H1 (cell line): ENCODE measurements around the gene CD1B. TPM values are rescaled to one million over a fixed set of nuclear protein-coding genes. Genes with fewer than 3 reads are reported as not detected.

Experiments used
- CTCF ChIA-PET: fragments of 300-600 bp; sonication (Branson Sonifier 250); formaldehyde crosslinking; loops from one replicate; lab custom pipeline; 2021; ENCODE audit not compliant: partially characterized antibody; lab: Charles Lee
- POLR2A ChIA-PET: fragments of 300-600 bp; sonication (Branson Sonifier 250); formaldehyde crosslinking; loops from one replicate; lab custom pipeline; 2021; ENCODE audit warnings: inconsistent platforms; ENCODE audit not compliant: partially characterized antibody; lab: Charles Lee
- DNase-seq, 2 experiments: peaks; one replicate each; pipeline versions ENCODE4 v3.0.0 to v3.0.0-alpha.2; 2010 to 2022; ENCODE audit warnings: low spot score in 2 of 2, low read depth in 1 of 2, mixed read lengths in 1 of 2
- FAIRE-seq: peaks from 2 replicates; lab custom pipeline; 2011; peaks lifted over from hg19 to GRCh38; lab: Jason Lieb, UNC
- H2AFZ ChIP-seq: 2 replicates; pipeline ENCODE4 v1.8.1; 2012; ENCODE audit warnings: low read length, inconsistent platforms
- H2AK5ac ChIP-seq: 2 replicates; pipeline ENCODE4 v1.6.1; 2013; ENCODE audit warnings: low read depth, low read length
- H2BK120ac ChIP-seq: replicated peaks from 2 replicates; pipeline ENCODE3; 2013; ENCODE audit warnings: low read depth, low read length, inconsistent platforms
- H2BK12ac ChIP-seq: 2 replicates; pipeline ENCODE4 v1.6.1; 2013; ENCODE audit warnings: low read depth, low read length
- H2BK15ac ChIP-seq: 2 replicates; pipeline ENCODE4 v1.6.1; 2013; ENCODE audit warnings: low read length
- H2BK20ac ChIP-seq: 2 replicates; pipeline ENCODE4 v1.6.1; 2013; ENCODE audit warnings: low read length
- H2BK5ac ChIP-seq: 2 replicates; pipeline ENCODE4 v1.6.1; 2013; ENCODE audit warnings: low read depth, low read length
- H3K14ac ChIP-seq: 2 replicates; pipeline ENCODE4 v1.6.1; 2013; ENCODE audit warnings: inconsistent platforms; ENCODE audit not compliant: insufficient read length
- H3K18ac ChIP-seq: 2 replicates; pipeline ENCODE4 v1.6.1; 2013; ENCODE audit warnings: low read length; ENCODE audit errors: extremely low read depth
- H3K23ac ChIP-seq: 2 replicates; pipeline ENCODE4 v1.6.1; 2013; ENCODE audit warnings: inconsistent platforms; ENCODE audit not compliant: insufficient read length
- H3K23me2 ChIP-seq: 2 replicates; pipeline ENCODE4 v1.6.1; 2013; ENCODE audit warnings: low read depth, low read length
- H3K27ac ChIP-seq: 2 replicates; pipeline ENCODE4 v1.6.1; 2011; ENCODE audit warnings: low read depth, low read length, inconsistent platforms
- H3K27me3 ChIP-seq, 4 experiments: replicated peaks in 1 of 4; 1 replicate in 1 of 4; 2 replicates in 3 of 4; pipeline versions ENCODE4 v1.6.1 to v1.8.1; 2011 to 2013; ENCODE audit warnings: low read length in 3 of 4, mild to moderate bottlenecking in 3 of 4, inconsistent platforms in 2 of 4, mixed read lengths in 2 of 4, moderate library complexity in 1 of 4; ENCODE audit not compliant: control insufficient read depth in 3 of 4, insufficient read depth in 3 of 4; ENCODE audit errors: extremely low read depth in 1 of 4
- H3K36me3 ChIP-seq, 4 experiments: 2 replicates each; pipeline versions ENCODE4 v1.6.1 to v1.8.1; 2011 to 2013; ENCODE audit warnings: mild to moderate bottlenecking in 4 of 4, low read length in 3 of 4, moderate library complexity in 2 of 4, control low read depth in 1 of 4, inconsistent platforms in 1 of 4; ENCODE audit not compliant: insufficient read depth in 4 of 4, control insufficient read depth in 2 of 4
- H3K4ac ChIP-seq: replicated peaks from 2 replicates; pipeline ENCODE3; 2013; ENCODE audit warnings: low read length, low read depth, mixed read lengths, inconsistent platforms; ENCODE audit not compliant: insufficient read length
- H3K4me1 ChIP-seq, 4 experiments: replicated peaks in 1 of 4; 1 replicate in 1 of 4; 2 replicates in 3 of 4; pipeline versions ENCODE4 v1.6.1 to v1.8.1; 2011 to 2013; ENCODE audit warnings: low read length in 3 of 4, inconsistent platforms in 2 of 4, mixed read lengths in 1 of 4; ENCODE audit not compliant: insufficient read depth in 4 of 4, control insufficient read depth in 3 of 4
- H3K4me2 ChIP-seq, 2 experiments: 2 replicates each; pipeline versions ENCODE4 v1.6.1 to v1.8.1; 2011 to 2013; ENCODE audit warnings: low read depth in 2 of 2, low read length in 2 of 2, control low read depth in 1 of 2, inconsistent platforms in 1 of 2, mild to moderate bottlenecking in 1 of 2; ENCODE audit not compliant: insufficient read depth in 1 of 2
- H3K4me3 ChIP-seq, 4 experiments: fragments of 200-600, 300-600 bp in 1 of 4; sonication (generic), shearing (Covaris generic), sonication (Bioruptor Twin) in 1 of 4; 2 replicates each; pipeline versions ENCODE4 v1.5.1 to v1.8.1; 2011 to 2016; ENCODE audit warnings: low read length in 4 of 4, low read depth in 3 of 4, control low read depth in 2 of 4, inconsistent platforms in 2 of 4, mild to moderate bottlenecking in 2 of 4, mixed read lengths in 1 of 4, moderate library complexity in 1 of 4; ENCODE audit not compliant: insufficient read depth in 2 of 4; ENCODE audit errors: extremely low read depth in 1 of 4
- H3K56ac ChIP-seq: replicated peaks from 2 replicates; pipeline ENCODE3; 2013; ENCODE audit warnings: low read depth, mild to moderate bottlenecking, mixed read lengths, low read length, inconsistent platforms; ENCODE audit not compliant: insufficient read length
- H3K79me1 ChIP-seq: 2 replicates; pipeline ENCODE4 v1.6.1; 2013; ENCODE audit warnings: low read depth, low read length, control low read depth
- H3K79me2 ChIP-seq, 2 experiments: 2 replicates each; pipeline versions ENCODE4 v1.6.1 to v1.8.1; 2012 to 2013; ENCODE audit warnings: low read length in 2 of 2, mild to moderate bottlenecking in 2 of 2, inconsistent platforms in 1 of 2; ENCODE audit not compliant: insufficient read depth in 2 of 2, control insufficient read depth in 1 of 2
- H3K9ac ChIP-seq, 4 experiments: replicated peaks in 1 of 4; 1 replicate in 1 of 4; 2 replicates in 3 of 4; pipeline versions ENCODE4 v1.6.1 to v1.8.1; 2011 to 2013; ENCODE audit warnings: low read depth in 3 of 4, low read length in 3 of 4, control low read depth in 2 of 4, mild to moderate bottlenecking in 2 of 4, moderate library complexity in 2 of 4, inconsistent platforms in 1 of 4; ENCODE audit errors: extremely low read depth in 1 of 4
- H3K9me3 ChIP-seq, 2 experiments: 2 replicates each; pipeline versions ENCODE4 v1.6.1 to v1.8.1; 2012 to 2013; ENCODE audit warnings: mild to moderate bottlenecking in 2 of 2, moderate library complexity in 2 of 2, control low read depth in 1 of 2, inconsistent platforms in 1 of 2, low read depth in 1 of 2, low read length in 1 of 2, mixed read lengths in 1 of 2; ENCODE audit not compliant: insufficient read depth in 2 of 2
- H4K20me1 ChIP-seq, 2 experiments: replicated peaks in 1 of 2; 2 replicates each; pipeline versions ENCODE3 to v1.8.1; 2011 to 2013; ENCODE audit warnings: inconsistent platforms in 2 of 2, low read length in 2 of 2, mild to moderate bottlenecking in 1 of 2; ENCODE audit not compliant: insufficient read depth in 2 of 2, control insufficient read depth in 1 of 2
- H4K5ac ChIP-seq: 2 replicates; pipeline ENCODE4 v1.6.1; 2013; ENCODE audit warnings: low read length, low read depth, mixed read lengths, inconsistent platforms; ENCODE audit not compliant: insufficient read length
- H4K8ac ChIP-seq: 2 replicates; pipeline ENCODE4 v1.8.0; 2013; ENCODE audit warnings: mild to moderate bottlenecking, moderate library complexity, low read length, inconsistent platforms; ENCODE audit not compliant: insufficient read depth; ENCODE audit errors: extremely low read depth
- H4K91ac ChIP-seq: replicated peaks from 2 replicates; pipeline ENCODE3; 2013; ENCODE audit warnings: low read length, mixed read lengths, inconsistent platforms; ENCODE audit not compliant: insufficient read length
- ASH2L ChIP-seq: fragments of 200-600, 300-600 bp; sonication (generic); IDR thresholded peaks from one replicate; pipeline ENCODE4 v1.7.1; 2017; ENCODE audit warnings: low read length
- BACH1 ChIP-seq: IDR thresholded peaks from 2 replicates; pipeline ENCODE4 v1.6.1; 2012; ENCODE audit warnings: low read length, improper control_type of control experiment
- CBX5 ChIP-seq: fragments of 300-800, 300-1000 bp; sonication (generic); IDR thresholded peaks from 2 replicates; pipeline ENCODE4 v1.7.1; 2016; ENCODE audit warnings: antibody characterized with exemption, low read length, low read depth
- CTCF ChIP-seq, 3 experiments: IDR thresholded peaks; 1 replicate in 2 of 3; 2 replicates in 1 of 3; pipeline versions ENCODE4 v1.5.1 to v1.6.1; 2011; ENCODE audit warnings: low read length in 3 of 3, mild to moderate bottlenecking in 3 of 3, inconsistent platforms in 2 of 3, low read depth in 1 of 3, moderate library complexity in 1 of 3; ENCODE audit not compliant: insufficient read depth in 1 of 3; ENCODE audit errors: control extremely low read depth in 1 of 3
- EZH2 ChIP-seq: fragments of 200-600 bp; sonication (generic); IDR thresholded peaks from 2 replicates; pipeline ENCODE4 v1.7.1; 2012; ENCODE audit warnings: low read depth, mild to moderate bottlenecking, moderate library complexity, low read length, inconsistent platforms; ENCODE audit not compliant: severe bottlenecking
- NANOG ChIP-seq: IDR thresholded peaks from 2 replicates; pipeline ENCODE4 v1.6.1; 2011; ENCODE audit warnings: low read length, low read depth, mild to moderate bottlenecking, inconsistent platforms; ENCODE audit not compliant: insufficient read depth, poor library complexity, severe bottlenecking
- RAD21 ChIP-seq, 2 experiments: IDR thresholded peaks in 1 of 2; conservative IDR thresholded peaks in 1 of 2; 2 replicates each; pipeline ENCODE4 v1.6.1; 2011; ENCODE audit warnings: low read depth in 2 of 2, low read length in 2 of 2, improper control_type of control experiment in 1 of 2, inconsistent platforms in 1 of 2, mild to moderate bottlenecking in 1 of 2, moderate library complexity in 1 of 2
- SP1 ChIP-seq: IDR thresholded peaks from 2 replicates; pipeline ENCODE4 v1.6.1; 2011; ENCODE audit warnings: low read depth, low read length
- SP2 ChIP-seq: IDR thresholded peaks from 2 replicates; pipeline ENCODE4 v1.6.1; 2012; ENCODE audit warnings: mild to moderate bottlenecking, low read length, inconsistent platforms
- SP4 ChIP-seq: IDR thresholded peaks from 2 replicates; pipeline ENCODE4 v1.6.1; 2012; ENCODE audit warnings: low read length, inconsistent platforms
- SRF ChIP-seq: IDR thresholded peaks from 2 replicates; pipeline ENCODE4 v1.6.1; 2011; ENCODE audit warnings: mild to moderate bottlenecking, low read depth, low read length, moderate library complexity
- TAF7 ChIP-seq: optimal IDR thresholded peaks from 2 replicates; pipeline ENCODE3; 2011; ENCODE audit warnings: low read depth, mild to moderate bottlenecking, inconsistent platforms, low read length, moderate library complexity, borderline replicate concordance
- YY1 ChIP-seq: IDR thresholded peaks from 2 replicates; pipeline ENCODE4 v1.6.1; 2011; ENCODE audit warnings: low read depth, mild to moderate bottlenecking, low read length
- WGBS, 2 experiments: shearing (Covaris generic) in 1 of 2; methylation state at CpG; one replicate each; pipeline versions ENCODE4 v1.1.6 to v1.1.7; 2013 to 2015; ENCODE audit warnings: low lambda C conversion rate in 2 of 2, mixed read lengths in 2 of 2, inconsistent platforms in 1 of 2, low coverage in 1 of 2, missing lambda C conversion rate in 1 of 2; ENCODE audit not compliant: insufficient replicate concordance in 2 of 2, insufficient coverage in 1 of 2, insufficient read length in 1 of 2; ENCODE audit errors: extremely low coverage in 1 of 2, missing lambda C conversion rate in 1 of 2; 5-methylcytosine and 5-hydroxymethylcytosine counted together
- polyA plus RNA-seq, 7 experiments: library from polyadenylated mRNA; depleted of rRNA in 3 of 7; stranded (reverse) in 5 of 7; unstranded in 2 of 7; fragments of >200 nt in 5 of 7; fragments of 200-250 nt in 2 of 7; gene quantifications; 1 replicate in 5 of 7; 2 replicates in 1 of 7; 4 replicates in 1 of 7; pipeline versions ENCODE4 v1.2.1 to v1.2.3, GENCODE V29; 2011 to 2013; ENCODE audit warnings: missing spikeins in 2 of 7, mixed read lengths in 2 of 7
- total RNA-seq: library from RNA; stranded (reverse); fragmentation: NEBNext Ultra II Directional; extraction: Animal tissue kit (Norgen Biotek cat#: 25700); gene quantifications from 2 replicates; pipeline ENCODE4 v1.2.1, GENCODE V29; 2021

The CD1B gene
- total and polyA plus RNA-seq, 2 of the 8 experiments (the other 6 are each of a cell fraction or from before 2014, with no cell fraction given) = not detected

- ChIA-PET POLR2A (no interaction called here), CTCF (no interaction called here)
- H3K4me3 ChIP-seq = no peak overlapping the region
- no peak overlapping the region for H2AFZ ChIP-seq
- no peak overlapping the region for H3K23ac ChIP-seq
- no peaks in the 10 kb centered on the region for H3K79me1 ChIP-seq
- H3K4me2 ChIP-seq = no peak overlapping the region
- H2BK120ac ChIP-seq = no peak overlapping the region
- no peak overlapping the region for H4K8ac ChIP-seq
- no peak overlapping the region for H3K4ac ChIP-seq
- WGBS, 2 experiments = 85% methylated on average over 2 of the region's 2 CpGs; no CpG with 5 or more reads in 1 of the 2 experiments
- no peak overlapping the region for H2BK15ac ChIP-seq
- no peak overlapping the region for H3K18ac ChIP-seq
- H3K9me3 ChIP-seq = no peaks in the 10 kb centered on the region
- H2BK20ac ChIP-seq = no peak overlapping the region
- H3K56ac ChIP-seq = no peak overlapping the region
- H3K79me2 ChIP-seq = no peaks in the 10 kb centered on the region
- no peak overlapping the region for H4K5ac ChIP-seq
- FAIRE-seq (no peak), DNase-seq (no peak)
- H4K91ac ChIP-seq = no peak overlapping the region
- H3K14ac ChIP-seq = no peak overlapping the region
- H3K23me2 ChIP-seq = no peaks in the 10 kb centered on the region
- H4K20me1 ChIP-seq = no peaks in the 10 kb centered on the region
- no peaks in the 10 kb centered on the region for H3K36me3 ChIP-seq
- no peak overlapping the region for H2BK12ac ChIP-seq
- H3K27me3 ChIP-seq = no peaks in the 10 kb centered on the region
- H3K27ac ChIP-seq = no peak overlapping the region
- H3K4me1 ChIP-seq = no peaks in the 10 kb centered on the region
- no peak overlapping the region for H3K9ac ChIP-seq
- no peak for TF ChIP-seq NANOG
- no peak for TF ChIP-seq SP2
- TF ChIP-seq SRF = no peak
- no peak for TF ChIP-seq TAF7
- TF ChIP-seq YY1 = no peak
- no peak for TF ChIP-seq BACH1
- no peak for TF ChIP-seq RAD21 (IDR thresholded peaks at IDR 0.05 in 1 of 2, conservative IDR thresholded peaks at IDR 0.05 in 1 of 2; ENCODE audit: low read depth in 2 of 2, low read length in 2 of 2)
- no peak for TF ChIP-seq CBX5
- TF ChIP-seq EZH2 = no peak
- TF ChIP-seq ASH2L = no peak
- TF ChIP-seq CTCF (IDR thresholded peaks at IDR 0.05; ENCODE audit: control extremely low read depth in 1 of 3, insufficient read depth in 1 of 3, low read depth in 1 of 3, low read length in 3 of 3) = no peak
- no peak for TF ChIP-seq SP1
- TF ChIP-seq SP4 = no peak
- no peak overlapping the region for H2BK5ac ChIP-seq
- H2AK5ac ChIP-seq = no peak overlapping the region
Observed at GRCh38 chr1:158311066-158311465, 20.3 kb downstream of the CD1B start.
